GM18505 (cell line): ENCODE results near the gene TMEM40.
"Not testable (repeated sequence)": the region's sequence is repeated elsewhere in the genome, so short reads cannot be mapped to it uniquely, and the experiment has no call there.

Experiments
- ATAC-seq: cut with Tn5 transposase; IDR thresholded peaks from one replicate; pipeline ENCODE4 v1.9.1; 2021; ENCODE audit not compliant: unreplicated experiment
- POLR2A ChIP-seq: IDR thresholded peaks from 4 replicates; pipeline ENCODE4 v1.6.1; 2011; ENCODE audit warnings: borderline replicate concordance; ENCODE audit not compliant: insufficient read depth, insufficient read length; ENCODE audit errors: extremely low read depth

TMEM40 gene

DNA sequence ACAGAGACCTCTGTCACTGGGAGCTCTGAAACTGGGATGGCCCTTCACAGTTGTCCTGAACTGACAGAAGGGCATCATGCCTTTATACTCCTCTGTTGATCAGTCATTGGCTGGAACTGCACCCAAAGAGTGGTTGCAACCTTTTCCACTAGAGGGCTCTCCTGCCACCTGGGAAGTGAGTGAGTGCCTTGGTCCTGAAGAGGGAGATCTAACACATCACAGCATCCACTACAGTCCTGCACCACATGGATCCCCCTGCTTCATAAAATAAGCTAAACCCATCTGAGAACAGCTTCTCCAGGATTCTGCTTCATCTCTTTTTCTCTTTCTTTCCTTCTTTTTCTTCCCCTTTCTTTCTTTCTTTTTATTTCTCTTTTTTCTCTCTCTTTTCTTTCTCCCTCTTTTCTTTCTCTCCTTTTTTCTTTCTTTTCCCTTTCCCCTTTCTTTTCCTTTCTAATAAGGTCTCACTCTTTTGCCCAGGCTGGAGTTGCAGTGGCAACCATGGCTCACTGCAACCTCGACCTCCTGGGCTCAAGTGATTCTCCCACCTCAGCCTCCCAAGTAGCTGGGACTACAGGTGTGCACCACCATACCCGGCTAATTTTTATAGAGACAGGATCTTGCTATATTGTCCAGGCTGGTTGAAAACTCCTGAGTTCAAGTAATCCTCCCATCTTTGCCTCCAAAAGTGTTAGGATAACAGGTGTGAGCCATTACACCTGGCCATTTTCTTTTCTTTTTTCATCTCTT, 52.4 kb downstream of the TMEM40 start:
- no peak for TF ChIP-seq POLR2A
- ATAC-seq, result no peak

DNA sequence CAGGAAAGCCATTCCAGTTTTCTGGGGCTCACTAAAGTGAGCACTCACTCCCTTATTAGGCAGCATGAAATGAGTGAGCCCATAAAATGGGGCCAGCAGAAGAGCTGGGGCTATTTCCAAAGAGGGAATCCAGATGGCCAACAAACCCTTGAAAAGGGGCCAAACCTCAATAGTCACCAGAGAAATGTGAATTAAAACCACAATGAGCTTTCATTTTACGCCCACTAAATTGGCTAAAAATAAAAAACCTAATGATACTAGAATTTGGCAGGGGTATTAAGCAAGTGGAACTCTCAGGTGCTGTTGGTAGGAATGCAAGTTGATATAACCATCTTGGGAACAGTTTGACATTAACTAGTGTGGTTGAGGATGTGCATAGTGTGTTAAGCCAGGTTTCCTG, 53.1 kb downstream of the TMEM40 start:
- TF ChIP-seq POLR2A, result no peak
- no peak for ATAC-seq

GRCh38 chr3:12705374-12705926, 53.6 kb downstream of the TMEM40 start:
- no peak for ATAC-seq
- no peak for TF ChIP-seq POLR2A

DNA sequence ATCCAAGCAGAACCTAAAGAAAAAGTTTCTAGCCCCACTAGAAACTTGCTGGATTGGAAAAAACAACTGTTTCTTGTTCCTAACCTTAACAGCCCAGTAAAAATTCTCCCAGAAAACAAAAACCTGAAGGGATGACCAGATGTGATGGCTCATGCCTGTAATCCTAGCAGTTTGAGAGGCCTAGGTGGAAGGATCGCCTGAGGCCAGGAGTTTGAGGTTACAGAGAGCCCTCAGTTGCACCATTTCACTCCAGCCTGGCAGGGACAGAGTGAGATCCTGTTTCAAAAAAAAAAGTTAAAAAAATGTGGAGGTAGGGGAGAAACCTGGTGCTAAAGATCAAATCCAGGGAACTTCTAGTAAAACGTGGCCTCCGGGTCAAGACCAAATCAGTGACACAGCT, 56.6 kb downstream of the TMEM40 start:
- TF ChIP-seq POLR2A, result no peak
- no peak for ATAC-seq

DNA sequence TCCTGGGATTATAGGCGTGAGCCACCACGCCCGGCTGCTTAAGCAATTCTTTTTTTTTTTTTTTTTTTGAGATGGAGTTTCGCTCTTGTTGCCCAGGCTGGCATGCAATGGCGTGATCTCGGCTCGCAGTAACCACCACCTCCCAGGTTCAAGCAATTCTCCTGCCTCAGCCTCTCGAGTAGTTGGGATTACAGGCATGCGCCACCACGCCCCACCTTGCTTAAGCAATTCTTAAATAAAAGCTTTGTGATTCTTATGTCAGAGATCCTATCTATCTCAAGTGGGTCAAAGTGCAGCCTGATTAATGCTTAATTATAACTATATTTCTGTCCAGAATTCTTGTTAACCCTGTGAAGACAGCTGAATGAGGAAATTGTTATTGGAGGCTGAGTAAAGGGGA, 57.5 kb downstream of the TMEM40 start:
- ATAC-seq, result not testable (repeated sequence)

DNA sequence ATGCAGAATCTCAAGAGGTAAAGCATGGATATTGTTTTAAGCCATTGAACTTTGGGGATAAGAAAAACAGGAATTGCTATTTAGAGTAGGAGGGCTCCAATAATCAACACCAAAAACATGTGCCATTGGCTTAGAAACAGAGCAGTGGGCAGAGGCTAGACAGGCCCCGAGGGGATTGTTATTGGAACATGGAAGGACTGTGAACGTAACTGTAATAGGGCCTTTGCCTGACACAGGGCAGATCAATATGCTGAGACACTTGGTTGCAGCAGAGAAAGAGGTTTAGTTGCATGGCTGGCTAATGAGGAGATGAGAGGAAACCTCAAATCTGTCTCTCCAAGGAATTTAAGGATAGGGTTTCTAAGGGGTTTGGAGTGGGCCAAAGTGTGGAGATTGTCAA, 58.3 kb downstream of the TMEM40 start:
- no peak for TF ChIP-seq POLR2A
- ATAC-seq, result no peak

GRCh38 chr3:12695916-12696315, 63.1 kb downstream of the TMEM40 start:
- no peak for ATAC-seq
- TF ChIP-seq POLR2A, result no peak

DNA sequence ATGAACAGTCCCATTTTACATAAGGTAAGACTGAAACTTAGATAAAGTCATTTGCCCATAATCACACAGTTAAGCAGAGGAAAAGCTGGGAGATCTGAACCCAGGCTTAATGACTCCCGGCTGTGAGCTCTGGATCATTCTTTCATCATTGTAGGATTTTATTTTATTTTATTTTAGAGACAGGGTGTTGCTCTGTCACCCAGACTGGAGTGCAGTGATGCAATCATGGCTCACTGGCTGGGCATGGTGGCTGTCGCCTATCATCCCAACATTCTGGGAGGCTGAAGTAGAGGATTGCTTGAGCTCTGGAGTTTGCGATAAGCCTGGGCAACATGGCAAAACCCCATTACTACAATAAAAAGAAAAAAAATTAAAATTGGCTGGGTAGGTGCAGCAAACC, 63.9 kb downstream of the TMEM40 start:
- TF ChIP-seq POLR2A, result no peak
- ATAC-seq, result no peak

- ATAC-seq, result no peak
- TF ChIP-seq POLR2A, result no peak
Measured at GRCh38 chr3:12692444-12692843, 66.6 kb downstream of the TMEM40 start.

GRCh38 chr3:12689997-12690711, 68.9 kb downstream of the TMEM40 start:
- TF ChIP-seq POLR2A, result no peak
- no peak for ATAC-seq

DNA sequence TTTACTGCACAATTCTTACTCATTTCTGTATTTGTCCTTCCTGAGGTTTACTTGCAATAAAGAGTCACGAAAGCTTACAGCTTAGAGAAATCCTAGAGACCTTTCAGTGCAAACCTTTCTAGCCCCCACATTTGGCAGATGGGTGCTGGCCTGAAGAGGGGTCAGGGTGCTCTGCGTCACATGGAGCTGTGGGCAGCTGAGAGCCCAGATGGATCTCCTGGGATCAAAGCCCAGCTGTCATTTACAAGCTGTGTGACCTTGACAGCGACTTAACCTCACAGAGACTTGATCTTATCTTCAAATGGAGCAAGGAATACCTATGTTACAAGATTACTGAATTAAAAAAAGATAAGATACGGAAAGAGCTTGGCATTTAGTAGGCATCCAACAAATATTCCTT, 71.1 kb downstream of the TMEM40 start:
- no peak for ATAC-seq
- TF ChIP-seq POLR2A, result no peak

DNA sequence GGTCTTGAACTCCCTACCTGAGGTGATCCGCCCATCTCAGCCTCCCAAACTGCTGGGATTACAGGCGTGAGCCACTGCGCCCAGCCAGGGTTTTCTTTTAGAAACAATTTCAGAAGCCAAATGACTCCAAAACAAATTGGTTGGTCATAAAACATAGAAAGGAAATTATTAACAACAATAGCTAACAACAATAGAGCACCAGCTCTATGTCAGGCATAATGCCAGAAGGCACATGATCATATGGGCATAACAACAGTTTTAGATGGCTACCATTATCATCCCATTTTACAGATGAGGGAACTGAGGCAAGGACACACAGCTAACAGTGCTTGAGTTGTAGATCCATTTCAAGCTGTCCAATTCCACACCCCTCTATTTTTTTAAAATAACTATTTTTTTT, 73.0 kb downstream of the TMEM40 start:
- TF ChIP-seq POLR2A, result no peak
- ATAC-seq, result no peak
